Measurements from ENCODE around the gene PRPF18. TPM values are rescaled to one million over a fixed set of nuclear protein-coding genes. Genes with fewer than 3 reads are reported as not detected.

Gene PRPF18
- total RNA-seq, result 45.4 TPM

GRCh38 chr10:13586676-13587355, at the start of gene PRPF18:
TSS of gene PRPF18 (plus strand) at chr10:13586965. CDS start at chr10:13587087, 122 bp downstream.

Other genes with a start within 250 kb of the PRPF18 start
- gene SEPHS1, start 238.7 kb upstream of the PRPF18 start, total RNA-seq, result 50.1 TPM
- 14.4 TPM for gene BEND7, start 58.0 kb upstream of the PRPF18 start, total RNA-seq

Measured in parietal lobe (tissue), 1 donor.